DND-41 (cell line): Measurements from ENCODE around the gene PLCL1.

ENCODE experiments used
- CTCF ChIP-seq: IDR thresholded peaks from 2 replicates; pipeline ENCODE4 v1.5.1; 2012; ENCODE audit warnings: borderline replicate concordance, low read length, moderate library complexity, mild to moderate bottlenecking; ENCODE audit not compliant: poor library complexity, severe bottlenecking; ENCODE audit errors: extremely low read depth
- EZH2 ChIP-seq: IDR thresholded peaks from 3 replicates; pipeline ENCODE4 v1.6.1; 2012; ENCODE audit warnings: borderline replicate concordance, low read depth, mild to moderate bottlenecking, moderate library complexity, low read length, inconsistent platforms; ENCODE audit not compliant: severe bottlenecking

GRCh38 chr2:197993363-197993762, 189.0 kb downstream of the PLCL1 start:
- TF ChIP-seq CTCF (no peak), EZH2 (no peak)
